C4-2B (cell line): ENCODE data around the gene RNF112.
"Not testable (repeated sequence)": the region's sequence is repeated elsewhere in the genome, so short reads cannot be mapped to it uniquely, and the experiment has no call there.

ENCODE experiments used
- H3K27ac ChIP-seq: fragments of 450-650 bp; 2 replicates; pipeline ENCODE4 v1.5.1; 2017
- CTCF ChIP-seq: fragments of 450-650 bp; conservative IDR thresholded peaks from 2 replicates; pipeline ENCODE4 v1.5.1; 2017; ENCODE audit warnings: mild to moderate bottlenecking
- ZFX ChIP-seq: fragments of 450-650 bp; IDR thresholded peaks from 2 replicates; pipeline ENCODE4 v1.6.1; 2017

The RNF112 gene

GRCh38 chr17:19433255-19433654, 22.2 kb downstream of the RNF112 start:
- H3K27ac ChIP-seq, result no peak overlapping the region

GRCh38 chr17:19433727-19434340, 22.8 kb downstream of the RNF112 start:
- no peak overlapping the region for H3K27ac ChIP-seq
- TF ChIP-seq CTCF (no peak), ZFX (no peak)

More at GRCh38 chr17:19433255-19433654, 22.2 kb downstream of the RNF112 start:
- no peak for TF ChIP-seq CTCF

- no peak for TF ChIP-seq ZFX
- no peak for TF ChIP-seq CTCF
- H3K27ac ChIP-seq, result no peak overlapping the region
These were observed 29.4 kb downstream of the RNF112 start for GRCh38 chr17:19440421-19440820.

GRCh38 chr17:19441288-19441687, 30.3 kb downstream of the RNF112 start:
- not testable (repeated sequence) for H3K27ac ChIP-seq

GRCh38 chr17:19442731-19443130, 31.7 kb downstream of the RNF112 start:
- no peak overlapping the region for H3K27ac ChIP-seq
- no peak for TF ChIP-seq CTCF
- TF ChIP-seq ZFX, result no peak

- no peak for TF ChIP-seq CTCF
- TF ChIP-seq ZFX, result no peak
- H3K27ac ChIP-seq, result no peak overlapping the region
These were observed 32.1 kb downstream of the RNF112 start for GRCh38 chr17:19443148-19443547.

GRCh38 chr17:19445105-19445504, 34.1 kb downstream of the RNF112 start:
- TF ChIP-seq CTCF (no peak), ZFX (no peak)
- H3K27ac ChIP-seq, result no peak overlapping the region

- H3K27ac ChIP-seq, result not testable (repeated sequence)
These were observed 35.5 kb downstream of the RNF112 start for GRCh38 chr17:19446577-19446976.
